HFFc6 (cell line): ENCODE data around the gene COTL1. TPM values are rescaled to one million over a fixed set of nuclear protein-coding genes. Genes with fewer than 3 reads are reported as not detected.
A peak's percentile ranks its signal among the peaks of the same experiment; 100 is the strongest.
"Not testable (repeated sequence)": the region's sequence is repeated elsewhere in the genome, so short reads cannot be mapped to it uniquely, and the experiment has no call there.

Source experiments
- DNase-seq: peaks from one replicate; pipeline ENCODE4 v3.0.0-alpha.2; 2018
- H3K27ac Mint-ChIP-seq: 2 replicates; pipeline ENCODE4 v1.8.0; 2020; ENCODE audit warnings: mild to moderate bottlenecking, mixed read lengths
- H3K27me3 Mint-ChIP-seq: 2 replicates; pipeline ENCODE4 v1.8.0; 2021; ENCODE audit warnings: mild to moderate bottlenecking, moderate library complexity, mixed read lengths; ENCODE audit not compliant: insufficient read depth
- H3K36me3 Mint-ChIP-seq: 2 replicates; pipeline ENCODE4 v1.8.0; 2021; ENCODE audit warnings: low read depth, mixed read lengths
- H3K4me1 Mint-ChIP-seq: 2 replicates; pipeline ENCODE4 v1.8.0; 2020; ENCODE audit warnings: low read depth, mixed read lengths
- H3K4me3 Mint-ChIP-seq: 2 replicates; pipeline ENCODE4 v1.8.0; 2020; ENCODE audit warnings: mild to moderate bottlenecking, moderate library complexity, mixed read lengths
- H3K9me3 Mint-ChIP-seq: 2 replicates; pipeline ENCODE4 v1.8.0; 2020; ENCODE audit warnings: mild to moderate bottlenecking, mixed read lengths
- total RNA-seq, 6 experiments: library from RNA; stranded (reverse); fragmentation: NEBNext Ultra II Directional; extraction: Animal tissue kit (Norgen Biotek cat#: 25700); gene quantifications; 2 replicates in 1 of 6; 3 replicates in 5 of 6; pipeline ENCODE4 v1.2.3, GENCODE V29; 2021
- TF ChIP-seq, protein P1 (sequence below): fragments of 200-600 bp; sonication (generic); IDR thresholded peaks from 2 replicates; pipeline ENCODE4 v1.5.0; 2021; ENCODE audit warnings: antibody characterized with exemption, mild to moderate bottlenecking

Gene COTL1
- total RNA-seq, 6 experiments from 2014 or later: 580 to 681 (median 632) TPM

- Mint-ChIP-seq H3K36me3 (no peaks in the 10 kb centered on the region), H3K4me1 (no peaks in the 10 kb centered on the region), H3K27ac (peak overlapping the region; percentile 15; the same call in 1 of the 2 replicates), H3K9me3 (no peaks in the 10 kb centered on the region), H3K27me3 (peaks cover 1% of the 10 kb centered on the region), H3K4me3 (no peak overlapping the region)
- TF ChIP-seq, protein P1, sequence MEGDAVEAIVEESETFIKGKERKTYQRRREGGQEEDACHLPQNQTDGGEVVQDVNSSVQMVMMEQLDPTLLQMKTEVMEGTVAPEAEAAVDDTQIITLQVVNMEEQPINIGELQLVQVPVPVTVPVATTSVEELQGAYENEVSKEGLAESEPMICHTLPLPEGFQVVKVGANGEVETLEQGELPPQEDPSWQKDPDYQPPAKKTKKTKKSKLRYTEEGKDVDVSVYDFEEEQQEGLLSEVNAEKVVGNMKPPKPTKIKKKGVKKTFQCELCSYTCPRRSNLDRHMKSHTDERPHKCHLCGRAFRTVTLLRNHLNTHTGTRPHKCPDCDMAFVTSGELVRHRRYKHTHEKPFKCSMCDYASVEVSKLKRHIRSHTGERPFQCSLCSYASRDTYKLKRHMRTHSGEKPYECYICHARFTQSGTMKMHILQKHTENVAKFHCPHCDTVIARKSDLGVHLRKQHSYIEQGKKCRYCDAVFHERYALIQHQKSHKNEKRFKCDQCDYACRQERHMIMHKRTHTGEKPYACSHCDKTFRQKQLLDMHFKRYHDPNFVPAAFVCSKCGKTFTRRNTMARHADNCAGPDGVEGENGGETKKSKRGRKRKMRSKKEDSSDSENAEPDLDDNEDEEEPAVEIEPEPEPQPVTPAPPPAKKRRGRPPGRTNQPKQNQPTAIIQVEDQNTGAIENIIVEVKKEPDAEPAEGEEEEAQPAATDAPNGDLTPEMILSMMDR: no peak
- DNase-seq: no peak
These were observed 11.7 kb upstream of the COTL1 start for GRCh38 chr16:84629580-84629979.

DNA sequence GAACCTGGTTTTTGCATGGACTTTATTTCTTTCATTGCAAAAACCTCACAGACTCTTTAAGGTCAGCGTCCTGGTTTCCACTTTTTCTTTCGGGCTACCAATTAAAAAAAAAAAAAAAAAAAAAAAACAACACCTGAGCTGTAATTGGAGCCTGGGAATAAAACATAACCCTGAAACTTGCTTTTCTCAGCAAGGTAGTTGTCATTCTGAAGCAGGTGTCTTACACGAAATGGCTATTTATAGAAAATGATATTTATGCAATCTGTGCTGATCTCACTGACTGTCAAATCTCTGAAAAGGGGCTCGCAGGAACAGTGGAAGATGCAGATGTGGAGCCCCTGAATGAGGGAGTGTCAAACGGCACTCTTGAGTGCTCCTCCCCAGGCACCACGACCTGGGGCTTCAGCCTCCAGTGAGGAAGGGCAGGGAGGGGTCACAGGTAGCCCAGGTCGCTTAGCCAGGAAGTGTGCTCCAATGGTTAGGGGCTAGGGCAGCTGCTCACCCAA is 10.4 kb upstream of the COTL1 start:
- Mint-ChIP-seq H3K36me3 (no peaks in the 10 kb centered on the region), H3K27ac (no peak overlapping the region), H3K27me3 (peaks cover 1% of the 10 kb centered on the region), H3K4me3 (no peak overlapping the region), H3K9me3 (no peaks in the 10 kb centered on the region), H3K4me1 (no peaks in the 10 kb centered on the region)
- TF ChIP-seq, protein P1: no peak
- DNase-seq: no peak

DNA sequence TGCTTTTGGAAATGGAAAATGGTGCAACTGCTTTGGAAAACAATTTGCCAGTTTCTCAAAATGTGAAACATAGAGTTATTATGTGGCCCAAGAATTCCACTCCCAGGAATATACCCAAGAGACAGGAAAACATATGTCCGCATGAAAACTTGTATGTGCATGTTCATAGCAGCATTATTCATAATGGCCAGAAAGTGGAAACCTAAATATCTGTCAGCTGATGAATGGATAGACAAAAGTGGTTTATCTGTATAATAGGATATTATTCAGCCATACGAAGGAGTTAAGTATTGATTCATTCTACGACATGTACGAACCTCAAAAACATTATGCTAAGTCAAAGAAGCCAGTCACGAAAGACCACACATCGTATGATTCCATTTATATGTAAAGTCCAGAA is 7.7 kb upstream of the COTL1 start:
- TF ChIP-seq, protein P1: no peak
- Mint-ChIP-seq H3K27me3 (peaks cover 1% of the 10 kb centered on the region), H3K9me3 (no peaks in the 10 kb centered on the region), H3K36me3 (no peaks in the 10 kb centered on the region), H3K4me3 (no peak overlapping the region), H3K27ac (no peak overlapping the region), H3K4me1 (peaks cover 15% of the 10 kb centered on the region)
- DNase-seq: no peak

GRCh38 chr16:84620913-84621312 is 3.0 kb upstream of the COTL1 start:
- H3K36me3 Mint-ChIP-seq: peaks cover 10% of the 10 kb centered on the region
- H3K27me3 Mint-ChIP-seq, H3K27ac Mint-ChIP-seq: not testable (repeated sequence)

DNA sequence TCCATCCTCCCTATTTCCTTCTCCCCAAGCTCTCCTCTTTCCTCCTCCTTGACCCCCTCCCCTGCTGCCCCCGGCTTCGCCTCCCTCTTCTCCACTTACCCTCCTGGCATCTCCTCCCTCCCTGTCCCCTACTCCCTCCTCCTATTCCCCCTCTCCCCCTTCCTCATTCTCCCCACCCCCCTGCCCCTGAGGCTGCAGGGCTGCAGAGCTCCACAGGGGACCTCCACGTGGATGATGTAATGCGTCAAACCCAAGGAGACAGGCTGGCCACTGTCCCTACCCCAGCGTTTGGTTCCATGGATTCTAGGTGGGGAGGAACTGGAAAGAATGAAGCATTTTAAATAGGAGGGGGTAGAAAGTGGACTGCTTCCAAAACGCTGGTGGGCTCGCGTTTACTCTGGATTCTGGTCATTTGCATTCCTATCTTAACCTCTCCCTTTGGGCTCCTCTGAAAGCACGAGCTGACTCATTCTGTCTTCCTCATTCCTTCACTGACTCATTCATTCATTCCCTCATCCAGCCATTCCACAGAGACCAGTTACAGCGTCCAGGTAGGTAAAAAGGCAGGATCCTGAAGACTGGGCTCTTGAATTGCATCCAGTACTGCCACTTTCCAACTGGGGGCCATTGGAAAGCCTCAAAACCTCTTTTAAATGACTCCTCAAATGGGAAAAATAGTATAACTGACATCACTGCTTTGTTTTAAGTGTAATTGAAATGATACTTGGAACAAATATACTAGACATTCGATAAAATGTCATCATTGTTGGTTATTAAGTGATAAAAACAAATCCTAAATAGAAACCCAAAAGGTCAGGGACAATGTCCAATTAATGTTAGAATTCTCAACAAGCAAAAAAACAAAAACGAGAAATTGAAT is 943 bp upstream of the COTL1 start:
- TF ChIP-seq, protein P1: 0 out of 2 replicates have a peak, but pooled peaks have one; percentile 7
- Mint-ChIP-seq H3K27me3 (no peaks in the 10 kb centered on the region; the same call in 1 of the 2 replicates), H3K36me3 (peaks cover 22% of the 10 kb centered on the region), H3K4me1 (peaks cover 58% of the 10 kb centered on the region), H3K9me3 (no peaks in the 10 kb centered on the region), H3K27ac (peak overlapping the region; percentile 96), H3K4me3 (peak overlapping the region; percentile 76)
- DNase-seq: peak; percentile 98

More at GRCh38 chr16:84620913-84621312, 3.0 kb upstream of the COTL1 start:
- H3K9me3 Mint-ChIP-seq, H3K4me3 Mint-ChIP-seq, DNase-seq: not testable (repeated sequence)
- peaks cover 37% of the 10 kb centered on the region for H3K4me1 Mint-ChIP-seq
